Cardiac muscle cell (in vitro differentiated cells and primary cell): ENCODE data around the gene UBE2H. TPM values are rescaled to one million over a fixed set of nuclear protein-coding genes. Genes with fewer than 3 reads are reported as not detected.

Experiments used
- DNase-seq, 2 donors: peaks; one replicate each; pipeline versions ENCODE4 v3.0.0 to v3.0.0-alpha.2; 2010 to 2017; ENCODE audit warnings: low read depth in 1 of 2, low spot score in 1 of 2
- H3K27ac ChIP-seq: fragments of 200-600 bp; sonication (generic); 2 replicates; pipeline ENCODE4 v1.5.1; 2016
- H3K27me3 ChIP-seq: fragments of 200-600 bp; sonication (generic); 2 replicates; pipeline ENCODE4 v1.6.0; 2016; ENCODE audit warnings: control low read depth
- H3K36me3 ChIP-seq: fragments of 200-600 bp; sonication (generic); 2 replicates; pipeline ENCODE4 v1.5.1; 2016; ENCODE audit warnings: control low read depth
- H3K4me1 ChIP-seq: fragments of 200-600 bp; sonication (generic); 2 replicates; pipeline ENCODE4 v1.8.1; 2017; ENCODE audit warnings: low read depth, mild to moderate bottlenecking, mixed run types
- H3K4me3 ChIP-seq: fragments of 200-600 bp; sonication (generic); 2 replicates; pipeline ENCODE4 v1.5.1; 2016; ENCODE audit warnings: mild to moderate bottlenecking
- H3K9me3 ChIP-seq: fragments of 200-600 bp; sonication (generic); 2 replicates; pipeline ENCODE4 v1.5.1; 2017; ENCODE audit warnings: low read depth, mild to moderate bottlenecking, control low read depth
- CTCF ChIP-seq: IDR thresholded peaks from 2 replicates; pipeline ENCODE4 v1.5.1; 2012; ENCODE audit warnings: low read depth, mild to moderate bottlenecking, low read length
- polyA plus RNA-seq: library from polyadenylated mRNA; unstranded; fragments of >200 nt; fragmentation: Nextera tagmentation; extraction: Ambion mirVana; gene quantifications from 2 replicates; pipeline ENCODE4 v1.2.1, GENCODE V29; 2016
- total RNA-seq: library from RNA; depleted of rRNA; stranded (reverse); fragments of >200 nt; gene quantifications from 2 replicates; pipeline ENCODE4 v1.2.3, GENCODE V29; 2016

The UBE2H gene
- total and polyA plus RNA-seq, 2 experiments from 2014 or later, result 140 to 409 TPM

- Histone ChIP-seq H3K4me3 (no peak overlapping the region), H3K36me3 (peaks cover 6% of the 10 kb centered on the region)
- DNase-seq, result no peak
Observed at GRCh38 chr7:129940329-129940728, 12.4 kb downstream of the UBE2H start.

GRCh38 chr7:129939881-129940280 is 12.9 kb downstream of the UBE2H start:
- Histone ChIP-seq H3K4me3 (no peak overlapping the region), H3K27me3 (no peaks in the 10 kb centered on the region), H3K9me3 (no peaks in the 10 kb centered on the region), H3K36me3 (peaks cover 6% of the 10 kb centered on the region), H3K4me1 (peaks cover 8% of the 10 kb centered on the region), H3K27ac (peak overlapping the region; percentile 3)
- no peak for DNase-seq
- no peak for TF ChIP-seq CTCF

More at GRCh38 chr7:129940329-129940728, 12.4 kb downstream of the UBE2H start:
- TF ChIP-seq CTCF, result no peak
- peaks cover 8% of the 10 kb centered on the region for H3K4me1 ChIP-seq
- peak overlapping the region; percentile 3 for H3K27ac ChIP-seq
- H3K9me3 ChIP-seq, result no peaks in the 10 kb centered on the region
- H3K27me3 ChIP-seq, result no peaks in the 10 kb centered on the region

- Histone ChIP-seq H3K4me1 (no peaks in the 10 kb centered on the region), H3K27ac (peak overlapping the region; percentile 28), H3K27me3 (no peaks in the 10 kb centered on the region), H3K4me3 (no peak overlapping the region), H3K36me3 (peaks cover 8% of the 10 kb centered on the region), H3K9me3 (no peaks in the 10 kb centered on the region)
- DNase-seq, result no peak
- no peak for TF ChIP-seq CTCF
Observed at GRCh38 chr7:129933627-129934026, 19.1 kb downstream of the UBE2H start.

GRCh38 chr7:129926618-129927017 is 26.1 kb downstream of the UBE2H start:
- TF ChIP-seq CTCF, result no peak
- H3K4me3 ChIP-seq, result no peak overlapping the region
- no peaks in the 10 kb centered on the region for H3K4me1 ChIP-seq
- no peaks in the 10 kb centered on the region for H3K9me3 ChIP-seq
- peaks cover 3% of the 10 kb centered on the region for H3K36me3 ChIP-seq
- DNase-seq, result no peak
- no peaks in the 10 kb centered on the region for H3K27me3 ChIP-seq
- no peak overlapping the region for H3K27ac ChIP-seq

GRCh38 chr7:129925416-129926002 is 27.3 kb downstream of the UBE2H start:
- peaks cover 3% of the 10 kb centered on the region for H3K36me3 ChIP-seq
- no peaks in the 10 kb centered on the region for H3K4me1 ChIP-seq
- no peak overlapping the region for H3K4me3 ChIP-seq
- H3K27me3 ChIP-seq, result no peaks in the 10 kb centered on the region
- TF ChIP-seq CTCF, result no peak
- H3K27ac ChIP-seq, result peak overlapping the region; percentile 6
- DNase-seq, result peak in 1 of 2 donors; percentile 82
- no peaks in the 10 kb centered on the region for H3K9me3 ChIP-seq
